Panc1 (cell line): ENCODE measurements around the gene USP5.

Source experiments
- CTCF ChIP-seq: fragments of 450-650 bp; IDR thresholded peaks from 2 replicates; pipeline ENCODE4 v1.5.1; 2017; ENCODE audit warnings: mild to moderate bottlenecking
- POLR2AphosphoS5 ChIP-seq: IDR thresholded peaks from 2 replicates; pipeline ENCODE4 v1.6.1; 2012; ENCODE audit warnings: mild to moderate bottlenecking, low read depth, low read length, moderate library complexity

GRCh38 chr12:6834873-6835272 lies 17.1 kb upstream of the USP5 start:
- TF ChIP-seq POLR2AphosphoS5 (no peak), CTCF (no peak)
